Activated CD8-positive, alpha-beta memory T cell treated with anti-CD3 and anti-CD28 coated beads for 24 hours (primary cell): Measurements from ENCODE around the gene SYT15B.
"Not testable (repeated sequence)": the region's sequence is repeated elsewhere in the genome, so short reads cannot be mapped to it uniquely, and the experiment has no call there.

Source experiments
- DNase-seq: peaks from one replicate; pipeline ENCODE4 v3.0.0-alpha.2; 2020

Gene SYT15B

GRCh38 chr10:47725047-47725446 lies 38.3 kb downstream of the SYT15B start:
- not testable (repeated sequence) for DNase-seq

- not testable (repeated sequence) for DNase-seq
Measured at GRCh38 chr10:47724119-47724518, 39.3 kb downstream of the SYT15B start.

- DNase-seq = not testable (repeated sequence)
Measured at GRCh38 chr10:47723362-47723761, 40.0 kb downstream of the SYT15B start.

GRCh38 chr10:47717011-47717769 lies 46.2 kb downstream of the SYT15B start:
- DNase-seq = not testable (repeated sequence)
